ENCODE data around the gene EME2. TPM values are rescaled to one million over a fixed set of nuclear protein-coding genes. Genes with fewer than 3 reads are reported as not detected.

Gene EME2
- total and polyA plus RNA-seq, 2 of the 13 experiments (the other 11 are each of a cell fraction or from before 2014, with no cell fraction given), result 4.4 to 7.6 TPM

DNA sequence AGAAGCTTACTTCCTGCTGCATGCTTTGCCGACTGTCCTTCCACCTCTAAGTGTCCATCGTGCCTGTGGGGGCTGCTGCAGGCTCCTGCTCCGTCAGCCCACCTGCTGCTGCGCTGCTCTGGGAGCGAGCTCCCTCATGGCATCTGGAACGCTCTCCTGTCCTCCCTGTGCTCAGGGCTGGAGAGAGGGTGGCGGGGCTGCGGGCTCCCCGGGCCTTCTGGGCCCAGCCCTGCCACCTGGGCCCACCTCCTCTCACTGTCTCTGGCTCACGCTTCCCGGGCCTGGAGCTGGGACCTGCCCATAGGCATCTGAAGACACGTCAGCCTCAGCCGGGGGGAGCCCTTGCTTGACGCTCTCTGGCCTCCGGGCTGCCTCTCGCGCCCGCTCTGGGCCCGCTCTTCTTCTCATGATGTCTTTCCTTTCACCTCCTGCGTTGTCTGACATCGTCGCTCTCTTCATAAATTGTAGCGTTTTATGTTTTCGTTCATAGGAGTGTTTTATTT is 28.2 kb upstream of the EME2 start:
- CTCF ChIA-PET (ENCODE audit: low intra/inter-chr PET ratio, low total read pairs), result no interaction called here
- intact Hi-C loops (cut with micrococcal nuclease; ENCODE audit: unreplicated experiment), result no loop called here
- no peak overlapping the region for H3K9ac ChIP-seq (ENCODE audit: insufficient read depth, low read depth, low read length)
- in situ Hi-C loops (cut with HindIII; ENCODE audit: extremely low pct_ligation_motif_present, low pct_unique_long_range_greater_than_20kb), result no loop called here
- H2AFZ ChIP-seq (ENCODE audit: low read length), result no peak overlapping the region
- no peak overlapping the region for H3K4me3 ChIP-seq (replicated peaks in 1 of 3; ENCODE audit: insufficient read depth in 1 of 3, low read depth in 2 of 3, low read length in 3 of 3)
- TF ChIP-seq ZBTB26 (CRISPR knock-in tag; IDR thresholded peaks at IDR 0.05; ENCODE audit: borderline replicate concordance), result no peak
- no peak for TF ChIP-seq ZNF225 (CRISPR knock-in tag; IDR thresholded peaks at IDR 0.05)
- TF ChIP-seq STAT5B (CRISPR knock-in tag; IDR thresholded peaks at IDR 0.05), result no peak
- no peak for TF ChIP-seq ZNF205 (CRISPR knock-in tag; IDR thresholded peaks at IDR 0.05)
- TF ChIP-seq HOXA9 (CRISPR knock-in tag; IDR thresholded peaks at IDR 0.05; ENCODE audit: borderline replicate concordance), result no peak
- ATAC-seq (no peak), DNase-seq (ENCODE audit: low spot score) (no peak), FAIRE-seq (no peak)
- H3K4me1 ChIP-seq (ENCODE audit: insufficient read depth, low read length), result no peaks in the 10 kb centered on the region
- 97% methylated on average over 16 of the region's 24 CpGs for WGBS (ENCODE audit: low lambda C conversion rate)
- no TSS peak for BruUV-seq (replicated peaks)
- peaks cover 13 to 45% of the 10 kb centered on the region in 2 experiments; a peak in 4 of 5 replicates for H3K36me3 ChIP-seq (replicated peaks in 1 of 2; ENCODE audit: control insufficient read depth in 1 of 2, insufficient read depth in 2 of 2, low read length in 2 of 2)
- no peaks in the 10 kb centered on the region; the same call in 1 of the 2 replicates for H4K20me1 ChIP-seq (ENCODE audit: insufficient read depth, low read length)
- H3K79me2 ChIP-seq (ENCODE audit: insufficient read depth, low read length), result no peaks in the 10 kb centered on the region
- no peaks in the 10 kb centered on the region for H3K27me3 ChIP-seq (ENCODE audit: control insufficient read depth in 1 of 2, insufficient read depth in 2 of 2, low read length in 2 of 2)
- H3K27ac ChIP-seq (ENCODE audit: extremely low read length, insufficient read depth, low read length), result no peak overlapping the region
- POLR2A ChIA-PET, result no interaction called here
- H3K9me3 ChIP-seq (ENCODE audit: low read length), result no peaks in the 10 kb centered on the region
- H3K4me2 ChIP-seq (ENCODE audit: low read depth, low read length), result no peak overlapping the region

GRCh38 chr16:1745181-1745899 is 27.3 kb upstream of the EME2 start:
- ATAC-seq (no peak), FAIRE-seq (no peak), DNase-seq (ENCODE audit: low spot score) (no peak)
- Histone ChIP-seq H3K9me3 (ENCODE audit: low read length) (no peaks in the 10 kb centered on the region), H3K4me2 (ENCODE audit: low read depth, low read length) (no peak overlapping the region), H3K9ac (ENCODE audit: insufficient read depth, low read depth, low read length) (no peak overlapping the region), H3K4me3 (replicated peaks in 1 of 3; ENCODE audit: insufficient read depth in 1 of 3, low read depth in 2 of 3, low read length in 3 of 3) (no peak overlapping the region), H3K27ac (ENCODE audit: extremely low read length, insufficient read depth, low read length) (no peak overlapping the region), H2AFZ (ENCODE audit: low read length) (no peak overlapping the region), H3K36me3 (replicated peaks in 1 of 2; ENCODE audit: control insufficient read depth in 1 of 2, insufficient read depth in 2 of 2, low read length in 2 of 2) (peaks cover 15 to 50% of the 10 kb centered on the region in 2 experiments; a peak in 4 of 5 replicates), H3K27me3 (ENCODE audit: control insufficient read depth in 1 of 2, insufficient read depth in 2 of 2, low read length in 2 of 2) (no peaks in the 10 kb centered on the region), H3K79me2 (ENCODE audit: insufficient read depth, low read length) (no peaks in the 10 kb centered on the region), H3K4me1 (ENCODE audit: insufficient read depth, low read length) (no peaks in the 10 kb centered on the region), H4K20me1 (ENCODE audit: insufficient read depth, low read length) (no peaks in the 10 kb centered on the region)
- POLR2A ChIA-PET, result no interaction called here
- in situ Hi-C loops (cut with HindIII; ENCODE audit: extremely low pct_ligation_motif_present, low pct_unique_long_range_greater_than_20kb) (no loop called here), intact Hi-C loops (cut with micrococcal nuclease; ENCODE audit: unreplicated experiment) (no loop called here)
- CTCF ChIA-PET (ENCODE audit: low intra/inter-chr PET ratio, low total read pairs), result no interaction called here
- 96% methylated on average over 14 of the region's 25 CpGs for WGBS (ENCODE audit: low lambda C conversion rate)
- BruUV-seq (replicated peaks), result TSS peak; percentile 24
- TF ChIP-seq ZNF276 (CRISPR knock-in tag; IDR thresholded peaks at IDR 0.05; ENCODE audit: low read depth) (no peak), SATB2 (CRISPR knock-in tag; IDR thresholded peaks at IDR 0.05) (no peak), ZNF691 (CRISPR knock-in tag; IDR thresholded peaks at IDR 0.05; ENCODE audit: borderline replicate concordance, low read depth) (no peak), ZNF530 (CRISPR knock-in tag; IDR thresholded peaks at IDR 0.05; ENCODE audit: low read depth) (no peak), ZNF75D (CRISPR knock-in tag; IDR thresholded peaks at IDR 0.05; ENCODE audit: borderline replicate concordance) (no peak)
- TF ChIP-seq, protein P1, sequence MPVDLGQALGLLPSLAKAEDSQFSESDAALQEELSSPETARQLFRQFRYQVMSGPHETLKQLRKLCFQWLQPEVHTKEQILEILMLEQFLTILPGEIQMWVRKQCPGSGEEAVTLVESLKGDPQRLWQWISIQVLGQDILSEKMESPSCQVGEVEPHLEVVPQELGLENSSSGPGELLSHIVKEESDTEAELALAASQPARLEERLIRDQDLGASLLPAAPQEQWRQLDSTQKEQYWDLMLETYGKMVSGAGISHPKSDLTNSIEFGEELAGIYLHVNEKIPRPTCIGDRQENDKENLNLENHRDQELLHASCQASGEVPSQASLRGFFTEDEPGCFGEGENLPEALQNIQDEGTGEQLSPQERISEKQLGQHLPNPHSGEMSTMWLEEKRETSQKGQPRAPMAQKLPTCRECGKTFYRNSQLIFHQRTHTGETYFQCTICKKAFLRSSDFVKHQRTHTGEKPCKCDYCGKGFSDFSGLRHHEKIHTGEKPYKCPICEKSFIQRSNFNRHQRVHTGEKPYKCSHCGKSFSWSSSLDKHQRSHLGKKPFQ (CRISPR knock-in tag; IDR thresholded peaks at IDR 0.05; ENCODE audit: insufficient replicate concordance), result no peak

All from HepG2 (cell line).